Stimulated activated CD4-positive, alpha-beta T cell treated with anti-CD3 and anti-CD28 coated beads, TNF-alpha, amount 100 ng/mL, for 4 hours (primary cell): ENCODE measurements around the gene INPP5A.
"Not testable (repeated sequence)": the region's sequence is repeated elsewhere in the genome, so short reads cannot be mapped to it uniquely, and the experiment has no call there.

Experiments
- DNase-seq, 3 experiments: peaks; one replicate each; pipeline ENCODE4 v3.0.0-alpha.2; 2020; ENCODE audit warnings: low read depth in 3 of 3

INPP5A gene

DNA sequence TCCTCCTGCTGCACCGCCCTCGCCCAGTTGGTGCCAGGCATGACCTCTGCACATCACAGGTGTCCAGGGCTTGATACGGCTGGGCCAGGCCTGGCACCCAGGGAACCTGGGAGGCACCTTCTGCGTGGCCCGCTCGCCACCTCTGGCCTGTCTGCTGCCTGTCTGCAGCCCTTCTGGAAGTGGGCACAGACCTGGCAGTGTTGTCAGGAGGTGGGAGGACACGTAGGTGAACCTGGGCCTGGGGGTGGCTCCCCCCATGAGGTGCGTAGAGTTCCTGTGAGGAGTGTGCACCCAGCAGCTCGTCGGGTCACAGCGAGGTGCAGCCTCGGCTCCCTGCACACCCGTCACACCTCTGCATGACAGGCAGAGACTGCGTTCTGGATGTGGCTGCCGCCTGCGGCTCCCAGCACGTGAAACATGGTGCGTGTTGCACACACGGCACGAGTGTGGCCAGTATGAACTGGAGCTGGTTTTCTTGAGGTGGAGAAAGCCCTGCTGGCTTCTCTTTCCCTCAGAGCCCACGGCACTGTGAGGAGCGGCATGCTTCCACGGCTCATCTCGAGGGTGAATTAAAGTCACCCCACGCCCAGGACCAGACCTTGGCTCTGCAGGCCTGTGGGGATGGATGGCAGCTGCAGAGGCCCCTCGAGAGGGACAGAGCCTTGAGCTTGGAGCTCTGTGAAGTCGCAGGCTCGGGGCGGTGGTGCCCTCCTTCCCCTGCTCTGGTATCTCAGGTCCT, 24.8 kb downstream of the INPP5A start:
- DNase-seq: no peak

DNA sequence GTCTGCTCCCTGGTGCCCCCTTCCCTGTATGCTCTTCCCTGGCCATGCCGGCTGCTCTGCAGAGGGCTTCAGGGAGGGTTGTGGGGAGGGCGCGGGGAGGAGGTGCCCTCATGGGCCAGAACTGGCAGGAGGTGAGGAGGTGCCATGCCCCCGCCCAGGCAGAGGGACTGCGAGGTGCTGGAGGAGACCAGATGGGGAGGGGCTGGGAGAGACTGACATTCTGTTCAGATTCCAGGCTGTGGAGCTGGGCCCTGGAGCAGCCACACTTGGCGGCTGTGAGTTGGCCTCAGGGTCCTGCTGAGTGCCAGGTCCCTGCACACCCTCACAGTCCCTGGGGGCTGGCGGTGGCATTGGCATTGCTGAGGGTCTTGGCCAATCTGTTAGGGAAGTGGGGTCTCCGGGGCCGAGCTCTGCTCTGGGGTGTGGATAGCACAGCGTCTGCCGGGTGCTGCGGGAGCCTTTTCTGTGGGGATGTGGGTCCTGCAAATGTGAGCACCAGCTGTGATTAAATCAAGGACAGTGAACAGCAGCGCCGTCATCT, 25.4 kb downstream of the INPP5A start:
- no peak for DNase-seq

DNA sequence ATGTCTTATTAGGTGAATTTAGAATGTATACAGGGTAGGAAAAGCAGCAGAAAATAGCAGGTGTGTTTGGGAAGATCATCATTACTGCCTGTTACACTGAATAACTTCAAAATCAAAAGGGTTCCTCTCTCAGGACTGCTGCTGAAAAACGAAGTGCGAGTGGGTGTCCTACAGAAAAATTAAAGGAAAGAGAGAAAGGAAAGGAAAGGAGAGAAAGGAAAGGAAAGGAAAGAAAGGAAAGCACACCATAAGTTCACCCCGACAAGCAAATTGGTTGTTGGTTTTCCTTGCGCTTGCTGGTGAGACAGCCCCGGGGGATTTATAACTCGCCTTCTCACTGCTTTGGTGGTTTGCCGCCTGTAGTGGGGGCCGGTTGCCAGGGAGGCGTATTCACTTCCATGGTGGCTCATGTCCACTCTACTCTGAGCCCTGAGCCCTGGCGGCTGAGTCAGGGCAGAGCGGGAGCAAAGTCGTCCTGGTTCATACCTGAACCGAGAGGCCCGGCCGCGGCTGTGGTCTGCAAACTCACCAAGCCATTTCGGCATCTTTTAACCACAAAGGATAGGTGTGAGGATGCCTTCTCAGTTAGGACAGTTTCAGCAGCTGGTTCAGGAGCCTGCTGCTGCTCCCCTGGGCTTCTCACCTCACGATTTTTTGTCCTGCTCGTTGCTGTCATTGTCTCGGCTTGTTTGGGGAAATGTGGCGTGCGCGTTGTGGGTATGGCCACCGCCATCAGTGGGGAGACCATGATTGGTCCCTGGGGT, 26.1 kb downstream of the INPP5A start:
- no peak for DNase-seq

DNA sequence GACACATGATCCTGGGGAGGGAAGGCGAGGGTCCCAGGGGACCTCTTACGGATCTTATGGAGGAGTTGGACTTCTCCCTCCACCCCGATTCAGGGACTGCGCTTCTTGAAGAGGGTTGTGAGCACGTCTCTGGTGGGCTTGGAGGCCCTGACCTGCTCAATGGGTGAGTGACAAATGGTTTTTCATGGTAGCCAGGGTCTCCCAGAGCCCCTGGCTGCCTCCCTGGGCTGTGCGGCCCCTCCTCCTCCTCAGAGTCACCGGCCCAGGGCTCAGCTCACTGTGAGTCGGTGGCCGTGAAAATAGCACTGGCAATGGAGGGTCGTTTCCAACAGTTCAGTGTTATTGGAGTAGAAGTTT, 26.6 kb downstream of the INPP5A start:
- DNase-seq: no peak

DNA sequence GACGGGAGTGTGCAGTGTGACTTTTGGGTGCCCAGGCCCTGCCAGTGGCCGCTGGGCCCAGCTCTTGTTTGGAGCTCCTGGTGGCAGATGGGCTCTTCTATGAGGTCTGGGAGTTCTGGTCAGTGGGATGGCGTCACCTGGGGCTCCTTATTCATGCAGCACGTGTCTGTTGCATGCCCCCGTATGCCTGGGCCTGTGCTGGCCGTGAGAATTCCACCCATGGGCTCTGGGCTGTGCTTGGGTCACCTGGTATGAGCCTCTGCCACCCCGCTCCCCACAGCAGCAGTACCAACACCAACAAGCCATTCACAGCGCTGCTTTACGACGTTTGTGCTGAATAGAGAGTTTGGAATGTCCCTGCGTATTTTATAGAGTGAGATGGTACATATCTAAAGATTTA, 27.1 kb downstream of the INPP5A start:
- no peak for DNase-seq

DNA sequence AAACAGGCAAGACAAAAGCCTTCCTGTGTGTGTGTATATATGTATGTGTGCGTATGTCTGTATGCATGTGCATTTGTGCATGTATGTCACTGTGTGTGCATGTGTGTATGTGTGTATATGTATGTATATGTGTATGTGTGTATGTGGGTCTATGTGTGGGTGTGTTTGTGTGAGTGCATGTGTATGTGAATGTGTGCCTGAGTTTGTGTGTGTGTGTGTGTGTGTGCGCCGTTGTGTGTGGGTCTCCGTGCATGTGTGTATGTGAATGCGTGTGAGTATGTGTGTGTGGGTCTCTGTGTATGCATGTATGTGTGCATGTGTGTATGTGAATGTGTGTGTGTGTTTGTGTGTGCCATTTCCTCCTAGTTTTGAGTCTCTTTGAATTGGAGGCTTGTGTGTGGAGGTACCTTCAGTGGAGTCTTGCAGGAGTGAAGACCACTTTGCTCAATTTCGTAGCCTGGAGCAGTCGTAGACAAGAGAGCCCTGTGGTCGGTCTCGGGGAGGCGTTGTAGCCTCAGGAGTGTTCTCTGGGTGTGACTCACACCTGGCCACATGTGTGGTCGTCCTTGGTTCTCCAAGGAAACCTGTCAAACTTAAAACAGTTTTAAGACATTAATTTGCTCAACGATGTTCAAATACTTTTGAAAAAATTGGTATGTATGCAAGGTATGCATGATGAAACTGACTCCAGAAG, 28.1 kb downstream of the INPP5A start:
- no peak for DNase-seq

DNA sequence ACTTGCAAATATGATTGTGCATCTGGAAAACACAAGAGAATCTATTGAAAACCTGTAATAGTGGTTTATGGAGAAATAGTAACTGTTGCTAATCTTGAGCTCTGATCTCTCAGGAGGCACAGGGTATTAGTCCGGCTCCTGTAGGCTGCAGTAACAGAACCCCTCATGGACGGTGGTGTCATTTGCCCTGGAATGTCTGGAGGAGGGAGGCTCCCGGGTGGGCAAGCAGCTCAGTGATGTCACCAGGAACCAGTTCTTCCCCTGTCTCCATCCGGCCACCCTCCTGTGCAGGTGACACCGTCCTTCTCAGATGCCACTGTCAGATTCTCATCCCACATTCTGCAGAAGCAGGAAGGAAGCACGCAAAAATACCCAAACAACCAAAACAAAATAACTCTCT, 29.3 kb downstream of the INPP5A start:
- no peak for DNase-seq

DNA sequence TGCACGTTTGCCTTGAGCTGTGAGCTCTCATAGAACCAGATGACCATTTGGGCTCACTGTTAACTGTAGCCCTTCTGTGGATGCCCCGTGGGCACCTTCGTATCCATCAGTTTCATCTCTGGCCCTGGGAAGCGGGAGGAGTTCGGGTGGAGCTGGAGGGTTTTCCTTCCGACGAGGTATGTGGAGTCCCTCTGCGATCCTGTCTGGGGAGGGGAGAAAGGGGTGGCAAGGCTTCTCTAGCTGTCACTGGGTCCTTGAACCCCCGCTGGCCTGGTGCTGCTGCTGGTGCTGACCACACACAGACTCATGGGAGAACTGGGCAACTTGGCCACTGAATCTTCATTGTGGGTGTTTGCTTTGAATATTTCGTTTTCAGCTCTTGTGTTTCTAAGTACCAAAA, 32.7 kb downstream of the INPP5A start:
- no peak for DNase-seq

DNA sequence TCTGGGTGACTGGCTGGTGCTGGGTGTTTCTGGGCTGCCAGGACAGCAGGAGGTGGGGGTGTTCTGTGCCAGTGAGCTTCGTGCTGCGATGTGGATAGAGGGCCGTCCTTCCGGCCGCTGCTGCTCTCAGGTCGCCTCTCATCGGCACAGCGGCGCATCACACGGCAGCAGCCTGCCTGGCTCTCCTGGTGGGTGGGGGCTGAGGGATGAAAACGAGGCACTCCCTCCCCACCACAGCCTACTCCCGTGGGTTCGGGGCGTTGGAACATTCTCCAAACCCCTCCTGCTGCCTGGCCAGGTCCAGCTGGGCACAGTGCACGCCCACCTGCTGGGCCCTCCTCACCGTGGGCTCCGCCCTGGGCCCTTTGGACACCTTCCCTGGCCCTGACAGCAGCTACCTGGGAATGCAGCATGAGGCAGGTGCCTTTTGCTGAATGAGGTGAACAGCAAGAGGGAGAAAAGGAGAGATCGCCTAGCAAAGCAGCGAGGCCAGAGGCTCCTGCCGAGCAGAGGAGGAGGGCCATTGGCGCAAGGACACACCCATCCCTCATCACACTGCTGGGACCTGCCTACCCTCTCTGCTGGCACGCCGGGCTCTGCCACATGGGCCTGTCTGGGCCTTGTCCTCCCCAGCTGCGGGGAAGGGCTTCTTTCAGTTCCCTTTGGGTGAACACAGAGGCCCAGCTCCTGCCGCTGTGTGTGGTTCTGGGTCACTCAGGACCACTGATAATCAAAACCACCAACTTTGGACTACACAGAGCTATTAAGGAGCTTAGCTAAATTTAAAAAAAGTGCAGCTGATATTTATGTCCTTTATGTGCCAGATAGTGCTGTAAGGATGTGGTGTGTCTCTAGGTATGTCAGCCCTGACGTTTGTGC, 33.4 kb downstream of the INPP5A start:
- DNase-seq: no peak

DNA sequence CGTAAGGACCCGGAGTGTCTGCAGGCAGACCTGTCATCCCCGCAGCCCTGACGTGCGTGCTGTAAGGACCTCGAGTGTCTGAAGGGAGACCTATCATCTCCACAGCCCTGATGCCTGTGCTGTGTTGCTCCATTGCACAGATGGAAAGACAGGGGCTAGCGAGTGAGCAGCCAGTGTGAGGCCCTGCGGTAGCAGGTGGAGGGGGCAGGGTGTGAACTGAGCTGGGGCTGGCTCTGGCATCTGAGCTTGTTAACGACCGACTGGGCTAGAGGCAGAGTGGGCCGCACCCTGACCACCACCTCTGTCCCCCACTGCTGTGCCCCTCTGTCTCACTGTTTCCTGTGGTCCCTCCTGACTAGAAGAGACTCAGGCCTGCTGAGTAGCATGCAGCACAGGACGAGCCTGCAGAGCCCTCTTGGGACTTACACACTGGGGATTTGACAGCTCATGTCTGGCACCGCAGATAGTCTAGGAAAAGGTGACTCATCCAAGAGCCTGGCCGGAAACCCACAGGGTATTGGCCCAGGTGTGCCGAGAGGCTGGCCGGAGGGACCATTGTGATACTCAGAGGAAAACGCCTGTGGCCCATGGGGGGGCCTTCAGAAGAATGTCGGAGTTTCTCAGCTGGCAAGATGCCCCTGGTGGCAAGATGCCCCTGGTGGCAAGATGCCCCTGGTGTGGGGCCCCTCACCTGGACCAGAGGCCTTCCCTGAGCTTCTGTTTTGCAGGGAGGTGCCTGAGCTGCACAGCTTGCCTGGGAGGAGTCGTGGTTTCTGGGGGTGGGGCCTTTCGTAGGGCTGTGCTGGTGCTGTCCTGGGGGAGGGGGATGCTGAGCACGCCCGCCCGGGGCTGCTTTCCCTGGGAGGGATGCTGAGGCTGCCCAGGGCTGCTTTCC, 34.3 kb downstream of the INPP5A start:
- peak in 1 of 3 experiments; percentile 43 for DNase-seq

DNA sequence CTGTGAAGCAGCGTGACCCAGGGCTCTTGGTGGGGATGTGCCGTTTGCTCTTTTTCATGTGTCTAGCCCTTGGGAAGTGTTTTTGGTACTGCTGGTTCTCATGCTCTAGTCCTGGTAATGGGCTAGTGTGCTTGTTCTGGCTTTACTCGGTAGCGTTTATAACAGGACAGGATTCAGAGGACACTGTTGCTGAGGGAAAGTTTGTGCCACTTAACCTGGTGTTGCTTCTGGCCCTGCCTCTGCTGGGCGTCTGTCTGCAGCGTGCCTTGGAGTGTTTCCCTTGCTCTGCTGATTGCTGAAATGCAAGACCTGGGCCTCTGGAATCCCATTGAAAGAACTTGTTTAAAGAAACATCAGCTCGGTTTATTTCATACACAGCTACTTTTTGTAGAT, 35.0 kb downstream of the INPP5A start:
- DNase-seq: no peak

DNA sequence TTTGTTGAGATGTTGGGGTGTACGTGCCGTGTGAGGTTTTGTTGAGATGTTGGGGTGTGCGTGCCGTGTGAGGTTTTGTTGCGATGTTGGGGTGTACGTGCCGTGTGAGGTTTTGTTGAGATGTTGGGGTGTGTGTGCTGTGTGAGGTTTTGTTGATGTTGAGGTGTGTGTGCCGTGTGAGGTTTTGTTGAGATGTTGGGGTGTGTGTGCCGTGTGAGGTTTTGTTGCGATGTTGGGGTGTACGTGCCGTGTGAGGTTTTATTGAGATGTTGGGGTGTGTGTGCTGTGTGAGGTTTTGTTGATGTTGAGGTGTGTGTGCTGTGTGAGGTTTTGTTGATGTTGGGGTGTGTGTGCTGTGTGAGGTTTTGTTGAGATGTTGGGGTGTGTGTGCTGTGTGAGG, 35.4 kb downstream of the INPP5A start:
- DNase-seq: not testable (repeated sequence)

DNA sequence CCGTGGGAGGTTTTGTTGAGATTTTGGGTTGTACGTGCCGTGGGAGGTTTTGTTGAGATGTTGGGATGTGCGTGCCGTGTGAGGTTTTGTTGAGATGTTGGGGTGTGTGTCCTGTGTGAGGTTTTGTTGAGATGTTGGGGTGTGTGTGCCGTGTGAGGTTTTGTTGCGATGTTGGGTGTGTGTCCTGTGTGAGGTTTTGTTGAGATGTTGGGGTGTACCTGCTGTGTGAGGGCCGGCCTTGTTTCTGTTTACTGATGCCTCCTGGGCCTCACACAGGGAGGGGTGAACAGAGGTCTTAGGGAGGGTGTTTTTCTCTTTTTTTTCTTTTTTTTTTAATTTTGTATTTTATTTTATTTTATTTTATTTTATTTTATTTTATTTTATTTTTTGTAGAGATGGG, 36.7 kb downstream of the INPP5A start:
- no peak for DNase-seq

DNA sequence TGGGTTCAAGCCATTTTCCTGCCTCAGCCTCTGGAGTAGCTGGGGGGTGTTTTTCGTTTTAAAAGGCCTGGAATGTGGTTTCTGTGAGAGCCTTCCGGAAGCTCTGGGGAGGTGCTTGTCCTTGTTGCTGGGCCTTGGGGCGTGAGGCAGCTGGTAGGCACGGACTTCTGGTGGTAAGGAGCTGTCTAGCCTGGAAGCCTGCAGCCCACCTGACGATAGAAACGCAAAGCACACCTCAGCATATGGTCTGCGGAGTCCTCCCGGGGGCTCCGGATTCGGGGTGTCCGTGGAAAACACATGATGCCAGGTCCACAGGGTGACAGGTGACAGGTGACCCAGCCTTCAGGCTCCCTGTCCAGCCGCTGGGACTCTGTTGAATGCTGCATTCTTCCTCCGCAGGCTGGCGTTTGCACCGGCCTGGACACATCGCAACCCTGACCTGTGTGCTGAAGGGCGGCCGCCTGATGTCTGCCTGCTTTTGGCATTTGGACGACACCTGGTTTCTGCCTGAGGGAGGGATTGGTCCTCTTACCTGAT, 37.3 kb downstream of the INPP5A start:
- no peak for DNase-seq

DNA sequence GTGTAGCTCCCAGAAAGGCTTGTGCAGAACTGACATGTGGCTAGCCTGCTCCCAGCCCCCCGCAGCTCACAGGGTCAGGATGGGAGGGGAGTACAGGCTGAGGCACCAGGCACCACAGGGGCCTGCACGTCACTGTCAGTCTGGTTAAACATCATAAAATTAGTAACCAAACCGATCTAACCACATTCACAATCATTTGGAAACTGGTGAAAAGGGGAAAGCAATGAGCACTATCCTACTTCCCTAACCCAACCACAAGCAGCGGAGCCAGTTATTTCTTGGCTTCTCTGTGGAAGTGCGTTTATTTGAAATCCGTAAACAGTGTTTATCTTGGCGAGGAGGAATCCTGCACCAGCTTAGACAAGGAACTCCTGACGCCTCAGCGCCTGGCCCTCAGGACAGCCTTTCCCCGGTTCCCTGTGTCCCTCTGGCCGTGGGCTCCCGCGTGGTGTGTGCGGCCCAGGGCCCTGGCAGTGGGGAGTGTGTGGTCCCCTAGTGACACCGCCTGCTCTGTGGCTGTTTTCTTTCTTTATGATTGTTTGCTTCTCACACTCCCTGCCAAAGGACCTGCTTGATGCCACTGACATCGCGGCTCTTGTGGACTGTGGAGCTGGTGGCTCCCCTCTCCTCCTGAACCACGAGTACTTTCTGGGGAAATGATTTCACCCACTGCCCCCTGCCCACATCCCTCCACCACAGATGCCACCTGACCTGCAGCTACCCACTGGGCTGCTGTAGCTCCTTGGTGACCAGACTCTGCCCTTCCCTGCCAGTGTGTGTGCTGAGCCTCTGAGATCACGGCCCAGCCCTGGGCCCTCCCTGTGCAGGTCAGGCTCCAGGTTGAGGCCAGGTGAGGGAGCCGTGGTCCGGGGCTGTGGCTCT, 38.0 kb downstream of the INPP5A start:
- no peak for DNase-seq

DNA sequence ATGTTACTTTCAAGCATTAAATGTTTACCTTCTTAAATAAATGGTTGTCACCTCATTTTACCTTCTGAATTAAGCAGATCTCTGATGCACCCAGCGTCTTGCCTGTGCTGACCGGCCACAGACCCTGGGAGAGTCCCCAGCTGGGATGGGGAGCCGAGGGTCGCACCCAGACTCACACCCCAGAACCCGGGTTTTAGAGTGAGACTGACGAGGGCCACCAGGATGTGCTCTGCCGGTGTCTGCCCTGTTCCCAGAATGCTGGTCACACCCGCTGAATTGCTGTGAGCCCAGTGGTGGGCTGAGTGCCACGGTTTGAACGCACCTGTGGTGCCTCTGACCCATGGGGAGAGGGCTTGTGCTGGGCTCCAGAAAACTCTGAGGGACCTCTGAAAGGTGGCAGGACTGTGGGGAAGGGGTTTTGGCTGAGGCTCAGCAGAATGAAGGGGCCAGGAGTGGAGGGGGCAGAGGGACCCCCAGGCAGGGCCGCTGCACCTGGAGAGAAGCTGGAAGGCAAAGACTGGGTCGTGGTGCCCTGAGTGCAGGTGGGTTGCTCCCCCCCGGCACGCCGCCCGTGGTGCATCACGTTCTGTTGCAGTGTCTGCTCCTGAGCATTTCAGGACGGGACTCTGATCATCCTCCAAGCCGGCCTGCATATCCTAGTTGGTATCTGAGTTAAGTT, 39.2 kb downstream of the INPP5A start:
- no peak for DNase-seq

DNA sequence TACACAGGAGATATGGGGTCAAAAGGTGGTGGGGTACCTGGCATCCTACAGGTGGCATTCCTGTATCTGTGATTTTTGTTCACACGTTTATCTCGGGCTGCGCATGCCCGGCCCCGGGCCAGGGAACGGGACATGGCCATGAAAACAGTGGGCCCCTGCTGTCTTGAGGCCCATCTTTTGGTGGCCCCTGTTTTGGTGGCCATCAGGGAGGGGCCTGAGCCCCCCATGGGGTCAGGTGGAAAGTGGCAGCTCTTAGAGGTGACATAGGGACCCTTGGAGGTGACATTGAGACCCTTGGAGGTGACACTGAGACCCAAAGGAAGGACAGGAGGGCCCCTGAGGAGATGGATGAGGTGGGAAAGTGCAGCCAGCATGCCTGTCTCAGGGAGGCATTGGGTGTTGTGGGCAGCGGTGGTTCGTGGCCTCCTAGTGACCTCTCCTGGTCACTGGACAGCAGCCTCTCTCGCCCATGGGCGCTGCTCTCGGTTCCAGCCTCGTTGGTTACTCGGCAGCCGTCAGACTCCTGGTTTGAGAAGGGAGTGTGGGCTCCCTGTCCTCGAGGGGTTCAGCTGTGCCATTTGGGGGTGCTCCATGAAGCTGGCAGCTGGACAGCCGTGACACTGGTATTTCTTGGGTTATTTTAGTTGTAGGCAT, 39.9 kb downstream of the INPP5A start:
- DNase-seq: no peak

DNA sequence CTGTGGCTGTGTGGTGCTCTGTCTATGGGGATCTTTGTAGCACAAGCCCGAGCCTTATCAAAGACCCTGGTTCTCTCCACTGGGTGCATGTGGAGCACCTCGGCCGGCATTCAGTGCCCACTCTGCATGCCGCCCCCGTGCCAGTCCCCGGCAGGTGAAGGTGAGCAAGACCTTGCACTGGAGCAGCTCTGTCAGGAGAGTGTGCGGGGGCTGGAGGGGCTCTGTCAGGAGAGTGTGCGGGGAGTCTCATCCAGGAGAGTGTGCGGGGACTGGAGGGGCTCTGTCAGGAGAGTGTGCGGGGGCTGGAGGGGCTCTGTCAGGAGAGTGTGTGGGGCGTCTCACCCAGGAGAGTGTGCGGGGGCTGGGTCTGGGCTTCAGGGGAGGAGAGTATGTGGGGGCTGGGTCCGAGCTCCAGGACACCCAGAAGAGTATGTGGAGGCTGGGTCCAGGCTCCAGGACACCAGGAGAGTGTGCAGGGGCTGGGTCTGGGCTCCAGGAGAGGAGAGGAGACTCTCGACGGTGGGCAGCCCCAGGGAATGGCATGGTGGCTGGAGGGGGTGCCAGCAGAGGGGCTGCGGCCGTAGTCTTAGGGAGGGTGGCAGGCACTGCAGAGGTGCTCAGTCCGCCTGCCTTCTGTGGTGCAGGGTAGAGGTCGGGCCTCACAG, 40.8 kb downstream of the INPP5A start:
- DNase-seq: no peak
